Measurements from ENCODE around the gene EEIG2.
A peak's percentile ranks its signal among the peaks of the same experiment; 100 is the strongest.

Gene EEIG2

DNA sequence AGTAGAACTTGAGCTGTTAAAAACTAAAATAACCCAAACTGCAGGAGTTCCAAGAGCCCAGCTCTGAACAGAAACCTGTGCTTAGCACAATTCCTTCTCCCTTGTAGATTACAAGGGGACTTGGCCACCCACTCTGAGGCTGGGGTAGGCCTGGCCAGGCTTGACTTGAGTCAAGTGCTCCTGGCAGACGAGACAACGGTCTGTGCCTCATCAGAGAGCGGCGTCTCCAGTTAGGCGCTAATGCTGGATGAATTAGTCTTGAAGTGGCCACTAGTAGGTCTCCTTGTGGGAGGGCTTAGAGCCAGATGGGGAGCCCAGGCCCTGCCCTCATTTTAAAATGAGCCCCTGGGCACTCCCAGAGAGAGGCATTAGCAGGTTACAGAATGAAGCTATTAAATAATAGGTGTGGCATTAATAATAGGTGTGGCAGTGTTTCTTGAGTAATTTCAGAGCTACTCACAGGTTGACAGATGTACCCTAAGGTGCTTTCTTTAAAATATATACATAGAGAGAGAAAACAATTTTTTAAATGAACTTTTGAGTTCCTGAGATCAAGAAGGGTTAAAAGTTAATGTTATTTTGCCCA lies 1.1 kb downstream of the EEIG2 start:
- Histone ChIP-seq H3K27me3 (no peaks in the 10 kb centered on the region), H3K36me3 (no peaks in the 10 kb centered on the region), H3K9me3 (no peaks in the 10 kb centered on the region), H3K4me2 (peak overlapping the region; percentile 90), H3K9ac (peak overlapping the region; percentile 86), H3K4me3 (peak overlapping the region; percentile 87), H3K27ac (peak overlapping the region; percentile 82), H4K20me1 (peaks cover 55% of the 10 kb centered on the region), H3K4me1 (peaks cover 62% of the 10 kb centered on the region)
- no peak for TF ChIP-seq Cebpa-rat (IDR thresholded peaks at IDR 0.05)

DNA sequence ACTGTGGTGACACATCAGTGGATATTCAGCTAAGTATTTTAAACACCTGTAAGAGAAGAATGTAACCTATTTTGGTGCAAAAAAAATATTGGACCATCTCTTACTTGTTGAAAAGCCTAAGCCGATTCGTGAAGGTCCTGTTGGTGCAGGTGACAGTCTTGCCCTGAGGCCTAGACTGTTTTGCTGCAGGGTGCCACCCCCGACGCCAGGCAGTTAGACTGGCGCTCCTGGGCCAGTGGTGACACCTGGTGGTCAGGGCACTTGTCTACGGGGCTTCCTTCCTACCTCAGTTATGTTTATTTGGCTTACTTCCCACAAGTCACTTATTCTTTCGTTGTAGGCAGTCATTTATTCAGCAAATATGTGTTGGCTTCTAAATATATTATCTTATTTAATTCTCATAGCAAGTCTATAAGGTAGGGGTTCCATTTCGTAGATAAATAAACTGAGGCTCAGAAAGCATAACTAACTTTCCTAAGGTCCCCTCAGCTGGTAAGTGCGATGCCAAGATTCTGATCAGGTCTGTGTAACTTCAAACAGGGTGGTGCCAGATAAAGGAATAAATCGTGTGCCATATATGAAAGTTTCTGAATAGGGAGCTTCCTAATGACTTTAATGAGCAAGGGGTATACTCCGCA lies 1.9 kb downstream of the EEIG2 start:
- Histone ChIP-seq H3K27me3 (no peaks in the 10 kb centered on the region), H3K9me3 (no peaks in the 10 kb centered on the region), H3K36me3 (no peaks in the 10 kb centered on the region), H3K4me3 (peak overlapping the region; percentile 87; the same call in 1 of the 2 replicates), H3K4me1 (peaks cover 56% of the 10 kb centered on the region), H3K27ac (no peak overlapping the region), H3K9ac (no peak overlapping the region), H4K20me1 (peaks cover 55% of the 10 kb centered on the region), H3K4me2 (peak overlapping the region; percentile 90)
- TF ChIP-seq Cebpa-rat (IDR thresholded peaks at IDR 0.05) = no peak

DNA sequence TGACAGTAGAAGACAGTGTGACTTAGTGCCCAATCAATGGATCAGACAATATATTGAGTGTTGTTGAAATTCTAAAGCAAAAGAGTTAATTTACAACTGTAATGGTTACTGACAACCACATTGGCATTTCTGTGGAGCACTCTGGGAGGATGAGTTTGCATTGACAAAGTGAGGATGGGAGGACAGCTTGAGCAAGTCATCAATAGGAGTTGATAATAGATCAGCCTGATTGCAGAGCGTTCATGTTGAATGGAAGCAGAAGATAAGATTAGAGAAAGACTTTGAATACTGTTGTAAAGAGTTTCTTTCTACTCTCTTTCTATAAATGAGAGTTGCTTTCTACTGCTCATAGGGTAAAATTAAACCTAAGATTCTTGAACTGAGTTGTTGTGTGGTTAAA lies 3.9 kb downstream of the EEIG2 start:
- Histone ChIP-seq H3K4me2 (no peak overlapping the region), H3K27ac (no peak overlapping the region), H3K4me3 (no peak overlapping the region), H3K36me3 (no peaks in the 10 kb centered on the region), H3K4me1 (peaks cover 36% of the 10 kb centered on the region), H3K27me3 (no peaks in the 10 kb centered on the region), H3K9me3 (no peaks in the 10 kb centered on the region), H3K9ac (no peak overlapping the region), H4K20me1 (peaks cover 72% of the 10 kb centered on the region)
- no peak for TF ChIP-seq Cebpa-rat (IDR thresholded peaks at IDR 0.05)

DNA sequence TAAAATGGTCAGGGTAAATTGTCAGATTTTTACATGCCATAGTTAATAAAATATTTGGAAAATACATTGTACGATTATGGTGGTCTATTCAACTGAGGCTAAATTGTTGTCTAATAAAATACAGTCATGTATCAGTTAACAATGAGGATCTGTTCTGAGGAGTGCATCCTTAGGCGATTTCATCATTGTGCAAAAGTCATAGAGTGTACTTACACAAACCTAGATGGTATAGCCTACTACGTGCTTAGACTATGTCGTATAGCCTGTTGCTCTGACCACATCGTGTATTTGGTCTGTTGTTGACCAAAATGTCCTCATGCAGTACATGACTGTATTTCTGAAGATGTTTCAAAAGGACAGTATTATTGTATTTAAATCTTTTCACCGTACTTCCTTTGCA lies 5.2 kb downstream of the EEIG2 start:
- Histone ChIP-seq H3K27me3 (no peaks in the 10 kb centered on the region), H3K36me3 (no peaks in the 10 kb centered on the region), H3K9ac (no peak overlapping the region), H3K27ac (no peak overlapping the region), H3K9me3 (no peaks in the 10 kb centered on the region), H4K20me1 (peaks cover 85% of the 10 kb centered on the region), H3K4me1 (peaks cover 35% of the 10 kb centered on the region), H3K4me3 (no peak overlapping the region), H3K4me2 (no peak overlapping the region)
- no peak for TF ChIP-seq Cebpa-rat (IDR thresholded peaks at IDR 0.05)

DNA sequence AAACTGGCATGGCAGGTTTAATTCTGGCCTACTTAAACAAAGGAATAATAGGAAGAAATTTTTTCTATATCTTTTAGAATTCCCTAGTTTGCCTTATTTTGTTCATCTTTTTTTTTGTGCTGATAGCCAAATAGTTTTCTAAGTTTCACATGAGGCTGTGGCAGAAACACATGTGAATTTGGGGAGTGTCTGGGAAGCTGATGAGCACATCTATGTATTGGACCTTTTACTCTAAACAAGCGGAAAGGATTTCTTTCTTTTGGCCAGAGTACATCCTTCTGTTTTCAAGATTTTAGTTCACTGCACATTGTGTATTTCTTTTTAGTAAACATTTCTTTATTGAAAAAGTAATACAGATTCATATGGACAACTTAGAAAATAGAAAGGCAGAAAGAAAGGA lies 5.6 kb downstream of the EEIG2 start:
- no peak overlapping the region for H3K4me2 ChIP-seq
- peaks cover 39% of the 10 kb centered on the region for H3K4me1 ChIP-seq
- H3K27me3 ChIP-seq = no peaks in the 10 kb centered on the region
- no peak overlapping the region for H3K9ac ChIP-seq
- peaks cover 86% of the 10 kb centered on the region for H4K20me1 ChIP-seq
- no peaks in the 10 kb centered on the region for H3K36me3 ChIP-seq
- H3K4me3 ChIP-seq = no peak overlapping the region
- H3K27ac ChIP-seq = no peak overlapping the region
- TF ChIP-seq Cebpa-rat (IDR thresholded peaks at IDR 0.05) = no peak
- no peaks in the 10 kb centered on the region for H3K9me3 ChIP-seq

DNA sequence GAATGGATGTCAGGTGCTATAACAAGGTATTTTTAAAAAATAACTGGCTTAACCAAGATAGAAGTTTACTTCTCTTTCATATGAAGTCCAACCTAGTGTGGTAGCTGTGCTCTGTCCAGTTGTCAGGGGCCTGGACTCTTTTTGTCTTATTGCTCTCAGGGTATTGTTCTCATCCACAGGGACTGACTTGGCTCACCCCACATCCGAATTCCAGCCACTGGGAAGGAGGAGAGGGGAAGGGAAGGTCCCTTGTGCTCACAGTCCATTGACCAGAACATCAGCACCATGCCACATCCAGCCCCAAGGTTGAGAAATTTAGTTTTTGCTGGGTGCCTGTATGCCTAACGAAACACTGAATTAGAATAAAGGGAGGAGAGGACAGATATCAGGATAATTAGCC lies 8.7 kb downstream of the EEIG2 start:
- no peak overlapping the region for H3K4me2 ChIP-seq
- no peak for TF ChIP-seq Cebpa-rat (IDR thresholded peaks at IDR 0.05)

DNA sequence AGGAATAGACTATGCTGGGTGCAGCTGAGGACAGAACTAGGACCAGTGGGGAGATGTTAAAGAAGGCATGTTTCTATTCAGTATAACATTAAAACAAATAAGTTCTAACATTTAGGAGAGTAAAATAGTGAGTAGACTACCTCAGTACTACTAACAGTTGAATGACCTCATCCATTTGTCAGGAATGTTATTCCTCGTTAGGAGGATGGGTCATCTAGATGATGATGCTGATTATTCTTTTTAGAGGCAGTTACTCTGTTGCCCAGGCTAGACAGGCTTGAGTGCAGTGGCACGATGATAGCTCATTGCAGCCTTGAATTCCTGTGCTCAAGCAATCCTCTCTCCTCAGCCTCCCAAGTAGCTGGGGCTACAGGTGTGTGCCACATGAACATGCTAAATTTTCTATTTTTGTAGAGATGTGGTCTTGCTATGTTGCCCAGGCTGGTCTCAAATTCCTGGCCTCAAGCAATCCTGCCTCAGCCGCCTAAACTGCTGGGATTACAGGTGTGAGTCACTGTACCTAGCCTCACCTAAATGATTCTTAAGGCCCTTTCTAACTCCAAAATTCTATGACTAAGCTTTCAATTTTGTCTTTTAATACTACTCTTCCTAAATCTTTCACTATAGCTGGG lies 9.3 kb downstream of the EEIG2 start:
- Histone ChIP-seq H4K20me1 (peaks cover 67% of the 10 kb centered on the region), H3K9me3 (peaks cover 20% of the 10 kb centered on the region), H3K9ac (no peak overlapping the region), H3K27me3 (no peaks in the 10 kb centered on the region), H3K4me2 (no peak overlapping the region), H3K4me1 (peaks cover 9% of the 10 kb centered on the region), H3K27ac (no peak overlapping the region), H3K36me3 (peaks cover 21% of the 10 kb centered on the region; the same call in 1 of the 2 replicates), H3K4me3 (no peak overlapping the region)
- TF ChIP-seq Cebpa-rat (IDR thresholded peaks at IDR 0.05) = no peak

More for the DNA sequence above, 8.7 kb downstream of the EEIG2 start:
- Histone ChIP-seq H3K9ac (no peak overlapping the region), H3K36me3 (peaks cover 17% of the 10 kb centered on the region; the same call in 1 of the 2 replicates), H3K27me3 (no peaks in the 10 kb centered on the region), H4K20me1 (peaks cover 73% of the 10 kb centered on the region), H3K9me3 (peaks cover 14% of the 10 kb centered on the region), H3K27ac (no peak overlapping the region), H3K4me3 (no peak overlapping the region), H3K4me1 (peaks cover 12% of the 10 kb centered on the region)

DNA sequence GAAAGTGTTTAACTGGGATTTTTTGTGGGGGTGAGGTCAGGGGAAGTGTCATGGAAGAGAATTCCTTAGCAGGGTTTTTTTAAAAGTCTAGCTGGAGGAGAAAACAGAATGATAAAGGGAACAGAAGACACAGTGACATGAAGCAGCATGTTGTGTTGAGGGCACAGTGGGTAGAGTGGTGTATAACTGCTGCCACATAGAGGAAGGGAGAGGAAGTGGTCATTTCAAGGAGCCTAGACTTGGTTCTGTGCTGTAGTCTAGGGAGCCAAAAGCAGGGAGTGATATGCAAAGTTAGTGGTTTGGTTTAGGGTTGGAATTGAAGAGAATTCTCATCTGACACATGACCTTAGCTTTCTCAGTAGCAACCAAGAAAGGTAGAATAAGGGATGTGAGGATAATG lies 10.2 kb downstream of the EEIG2 start:
- H3K27ac ChIP-seq = no peak overlapping the region
- TF ChIP-seq Cebpa-rat (IDR thresholded peaks at IDR 0.05) = no peak
- no peak overlapping the region for H3K4me2 ChIP-seq
- peaks cover 25% of the 10 kb centered on the region for H3K9me3 ChIP-seq
- peaks cover 24% of the 10 kb centered on the region; the same call in 1 of the 2 replicates for H3K36me3 ChIP-seq
- H3K27me3 ChIP-seq = no peaks in the 10 kb centered on the region
- H3K4me3 ChIP-seq = no peak overlapping the region
- H3K9ac ChIP-seq = no peak overlapping the region
- H3K4me1 ChIP-seq = peaks cover 9% of the 10 kb centered on the region
- H4K20me1 ChIP-seq = peaks cover 63% of the 10 kb centered on the region

DNA sequence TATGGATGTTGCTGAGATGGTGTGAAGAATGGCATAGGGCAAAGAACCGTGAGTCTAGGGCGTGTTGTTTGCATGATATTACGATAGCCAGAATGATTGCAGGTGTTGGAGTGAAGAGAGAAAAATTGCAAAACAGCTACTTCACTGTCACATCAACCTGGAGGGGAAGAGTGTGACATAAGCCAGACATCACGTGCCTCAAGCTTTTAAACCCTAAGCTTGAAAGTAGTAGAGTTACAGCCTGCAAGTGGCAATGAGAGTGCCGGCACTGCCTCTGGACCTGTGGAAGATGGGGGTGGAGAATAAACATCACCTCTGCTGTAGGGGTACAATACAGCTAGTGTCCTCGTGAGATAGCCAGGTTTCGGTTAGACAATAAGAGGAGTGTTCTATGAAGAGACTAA lies 11.1 kb downstream of the EEIG2 start:
- Histone ChIP-seq H3K9me3 (peaks cover 30% of the 10 kb centered on the region), H3K4me3 (no peak overlapping the region), H3K9ac (no peak overlapping the region), H3K27ac (no peak overlapping the region), H4K20me1 (peaks cover 58% of the 10 kb centered on the region), H3K4me1 (peaks cover 9% of the 10 kb centered on the region), H3K27me3 (no peaks in the 10 kb centered on the region), H3K4me2 (no peak overlapping the region), H3K36me3 (peaks cover 24% of the 10 kb centered on the region; the same call in 1 of the 2 replicates)
- no peak for TF ChIP-seq Cebpa-rat (IDR thresholded peaks at IDR 0.05)

DNA sequence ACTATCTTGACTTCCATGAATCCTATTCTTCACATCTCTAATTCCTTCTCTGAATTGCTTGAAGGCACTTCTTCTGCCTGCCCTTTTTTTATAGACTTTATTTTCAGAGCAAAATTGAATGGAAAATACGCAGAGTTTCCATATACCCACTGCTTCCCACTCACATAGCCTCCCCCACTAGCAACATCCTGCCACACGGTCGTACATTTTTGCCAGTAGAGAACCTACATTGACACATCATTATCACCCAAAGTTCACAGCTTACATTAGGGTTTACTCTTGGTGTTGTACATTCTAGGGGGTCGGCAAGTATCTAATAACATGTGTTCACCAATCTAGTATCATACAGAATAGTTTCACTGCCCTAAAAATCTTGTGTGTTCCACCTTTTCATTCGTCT lies 12.3 kb downstream of the EEIG2 start:
- peaks cover 55% of the 10 kb centered on the region for H4K20me1 ChIP-seq
- H3K27me3 ChIP-seq = no peaks in the 10 kb centered on the region
- peaks cover 9% of the 10 kb centered on the region for H3K4me1 ChIP-seq
- H3K4me2 ChIP-seq = no peak overlapping the region
- H3K4me3 ChIP-seq = no peak overlapping the region
- H3K27ac ChIP-seq = no peak overlapping the region
- TF ChIP-seq Cebpa-rat (IDR thresholded peaks at IDR 0.05) = no peak
- peaks cover 31% of the 10 kb centered on the region for H3K9me3 ChIP-seq
- H3K9ac ChIP-seq = no peak overlapping the region
- peaks cover 24% of the 10 kb centered on the region; the same call in 1 of the 2 replicates for H3K36me3 ChIP-seq

All from BLaER1 (cell line).